Right lung (tissue), 5 donors: ENCODE data around the gene HSP90AB1. TPM values are rescaled to one million over a fixed set of nuclear protein-coding genes. Genes with fewer than 3 reads are reported as not detected.

ENCODE experiments used
- DNase-seq, 2 donors: peaks; one replicate each; pipeline ENCODE4 v3.0.0-alpha.2; 2013
- polyA plus RNA-seq, 5 donors: library from polyadenylated mRNA; unstranded; fragments of 120-200 nt; gene quantifications; one replicate each; pipeline versions ENCODE4 v1.2.1 to v1.2.3, GENCODE V29; 2013; ENCODE audit warnings: inconsistent platforms in 1 of 5, low replicate concordance in 1 of 5; ENCODE audit not compliant: insufficient read length in 5 of 5, insufficient read depth in 1 of 5

HSP90AB1 gene
- polyA plus RNA-seq, 5 donors: 1,058 to 1,493 (median 1,212) TPM

DNA sequence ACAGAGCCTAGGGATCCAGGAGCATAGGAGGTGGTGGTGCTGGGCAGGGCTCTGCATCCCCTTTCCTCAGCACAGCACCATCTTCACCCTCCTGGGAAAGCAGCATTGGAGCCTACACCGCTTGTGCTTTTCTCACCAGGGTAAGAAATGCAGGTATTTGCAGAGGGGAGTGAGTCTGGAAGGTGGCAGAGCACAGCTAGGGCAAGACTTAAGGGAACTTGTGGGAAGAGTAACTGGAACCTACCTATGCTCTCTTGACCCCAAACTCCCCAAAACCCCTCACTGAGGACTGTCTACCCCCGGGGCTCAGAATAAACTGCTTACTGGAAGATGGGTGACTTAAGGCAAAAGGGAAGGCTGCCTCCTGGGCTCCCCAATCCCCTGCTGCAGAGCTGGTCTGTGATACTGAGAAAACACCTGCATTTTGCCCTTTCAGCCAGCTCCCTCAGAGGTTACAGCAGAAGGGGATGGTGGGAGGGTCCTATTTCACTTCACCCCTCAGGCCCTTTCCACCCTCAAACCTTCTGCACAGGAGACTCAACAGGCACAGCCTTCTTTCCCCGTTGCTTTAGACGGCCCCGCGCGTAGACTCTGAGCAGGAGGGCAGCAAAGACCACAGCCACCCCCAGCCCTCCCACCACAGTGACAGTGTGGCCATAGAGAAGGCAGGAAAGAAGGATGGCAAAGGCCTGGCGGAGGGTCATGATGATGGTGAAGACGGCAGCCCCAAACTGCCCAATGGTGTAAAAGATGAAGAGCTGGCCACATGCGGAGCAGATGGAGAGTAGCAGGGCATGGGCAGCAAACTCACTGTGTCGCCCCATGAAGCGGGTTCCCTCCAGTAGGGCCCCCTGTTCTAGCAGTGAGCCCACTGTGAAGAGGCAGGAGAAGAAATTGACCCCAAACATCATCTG, 7.5 kb downstream of the HSP90AB1 start:
- no peak for DNase-seq

DNA sequence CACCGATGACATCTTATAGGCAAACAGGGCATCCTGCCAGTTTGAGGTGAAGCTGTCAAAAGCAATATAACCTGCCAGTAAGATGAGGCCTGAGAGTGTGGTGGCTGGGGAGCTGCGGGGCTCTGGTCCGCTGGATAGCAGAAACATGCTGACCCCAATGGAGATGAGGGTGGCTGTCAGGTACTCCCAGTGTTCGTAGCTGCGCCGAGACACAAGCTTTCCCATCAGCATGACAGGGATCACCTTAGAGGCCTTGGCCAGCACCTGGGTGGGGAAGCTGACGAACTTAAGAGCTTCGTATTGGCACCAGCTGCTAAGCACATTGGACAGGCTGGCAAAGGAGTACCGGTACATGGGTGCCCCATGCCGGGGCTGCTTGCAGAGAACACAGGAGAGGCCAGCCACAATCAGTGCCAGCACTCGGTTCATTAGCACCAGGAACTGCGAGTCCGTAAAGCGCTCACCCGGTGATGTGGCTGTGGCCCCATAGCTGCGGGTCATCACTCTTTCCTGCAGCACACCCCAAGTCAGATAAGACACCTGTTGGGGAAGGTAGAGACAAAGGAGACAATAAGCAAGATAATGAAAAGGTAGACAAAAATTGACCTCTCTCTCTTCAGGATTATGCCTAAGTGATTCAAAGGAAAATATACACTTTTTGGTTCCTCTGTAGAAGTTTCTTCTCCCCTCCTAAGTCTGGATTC, 8.4 kb downstream of the HSP90AB1 start:
- DNase-seq: no peak

DNA sequence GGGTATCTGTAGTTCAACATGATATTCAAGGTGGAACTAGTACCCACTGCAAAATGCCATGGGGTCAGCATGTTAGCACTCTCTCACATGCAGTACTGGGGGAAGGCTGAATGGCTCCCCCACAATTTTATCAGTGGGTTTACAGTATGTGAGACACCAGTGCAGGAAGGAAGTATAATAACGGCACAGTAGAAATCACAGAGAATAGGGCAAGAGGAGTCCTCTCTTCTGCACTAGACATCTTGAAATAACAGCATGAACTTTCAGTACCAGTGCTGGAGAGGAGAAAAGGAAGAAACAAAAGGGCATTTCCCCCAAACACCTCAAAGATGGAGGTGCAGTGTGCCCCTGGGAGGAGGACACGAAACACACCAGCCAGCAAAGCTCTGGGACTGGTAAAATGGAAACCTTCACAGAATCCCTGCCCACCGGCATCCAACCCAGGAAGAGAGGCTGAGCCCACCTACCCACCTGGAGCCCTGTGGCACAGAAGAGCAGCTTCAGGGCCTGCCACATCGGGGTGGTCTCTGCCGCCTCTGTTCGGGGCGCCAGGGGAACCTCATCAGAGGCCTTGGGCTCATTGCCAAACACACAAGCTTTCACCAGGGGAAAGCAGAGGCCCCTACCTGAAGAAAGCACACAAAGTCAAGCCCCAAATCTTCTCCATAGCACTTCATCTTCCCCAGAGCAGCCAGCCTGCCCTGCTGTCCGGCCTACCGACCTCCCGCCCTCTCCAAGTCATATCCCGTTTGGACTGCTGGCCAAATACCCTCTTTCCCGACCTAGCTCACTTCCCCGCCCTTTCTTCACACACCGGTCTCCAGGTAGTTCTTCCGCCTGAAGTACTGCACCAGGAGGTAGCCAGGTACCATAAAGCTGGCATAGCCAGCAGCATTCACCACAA, 9.2 kb downstream of the HSP90AB1 start:
- DNase-seq: no peak

DNA sequence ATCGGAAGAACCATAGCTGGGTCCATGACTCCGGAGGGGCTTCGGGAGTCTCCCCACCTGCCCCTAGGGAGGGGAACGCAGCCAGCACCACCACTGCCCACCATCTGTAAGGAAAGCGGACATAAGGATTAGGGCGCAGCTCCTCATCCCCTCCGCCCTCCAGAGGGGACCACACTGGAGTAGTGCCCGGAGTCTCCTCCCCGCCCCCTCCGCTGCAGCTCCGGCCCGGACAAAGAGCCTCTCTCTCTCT, 9.8 kb downstream of the HSP90AB1 start:
- no peak for DNase-seq

DNA sequence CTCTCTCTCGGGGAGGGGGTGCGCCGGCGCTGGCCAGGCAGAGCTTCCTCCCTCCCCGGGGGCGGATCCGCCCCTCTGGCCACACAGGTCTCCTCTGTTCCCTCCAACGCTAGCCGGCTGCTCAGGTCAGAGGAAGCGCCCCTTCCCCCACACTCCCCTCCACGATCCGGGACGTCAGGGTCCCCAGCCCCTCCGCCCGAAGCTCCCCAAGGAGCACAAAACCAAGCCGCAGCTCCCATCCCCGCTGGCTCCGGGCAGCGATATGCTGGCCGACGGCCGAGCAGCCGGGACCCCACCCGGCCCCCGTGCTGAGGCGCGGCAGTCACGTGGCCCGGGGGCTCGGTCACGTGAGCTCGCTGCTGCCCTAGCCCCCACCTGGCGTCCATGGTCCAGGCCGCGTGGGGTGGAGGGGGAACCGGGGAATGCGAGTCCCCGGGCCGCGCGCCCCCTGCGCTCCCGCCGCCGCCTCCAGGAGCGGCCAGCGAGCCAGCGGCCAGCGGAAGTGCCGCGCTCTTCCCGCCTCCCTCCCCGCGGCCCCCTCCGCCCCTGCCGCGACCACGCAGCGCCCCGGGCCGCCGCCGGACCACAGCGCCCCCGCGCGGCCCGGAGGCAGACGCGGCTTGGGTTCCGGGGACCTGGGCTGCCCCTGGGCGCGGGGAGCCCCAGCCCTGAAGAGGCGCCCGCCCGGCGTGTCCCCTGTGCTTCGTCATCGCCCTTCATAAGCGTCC, 10.3 kb downstream of the HSP90AB1 start, which contains the start of gene SLC35B2:
Gene SLC35B2, minus strand, starts transcription at position 504 of the 728 bp plus-strand sequence. Its CDS starts 118 bp downstream, at position 386.
- DNase-seq: peak; percentile 79 to 84

DNA sequence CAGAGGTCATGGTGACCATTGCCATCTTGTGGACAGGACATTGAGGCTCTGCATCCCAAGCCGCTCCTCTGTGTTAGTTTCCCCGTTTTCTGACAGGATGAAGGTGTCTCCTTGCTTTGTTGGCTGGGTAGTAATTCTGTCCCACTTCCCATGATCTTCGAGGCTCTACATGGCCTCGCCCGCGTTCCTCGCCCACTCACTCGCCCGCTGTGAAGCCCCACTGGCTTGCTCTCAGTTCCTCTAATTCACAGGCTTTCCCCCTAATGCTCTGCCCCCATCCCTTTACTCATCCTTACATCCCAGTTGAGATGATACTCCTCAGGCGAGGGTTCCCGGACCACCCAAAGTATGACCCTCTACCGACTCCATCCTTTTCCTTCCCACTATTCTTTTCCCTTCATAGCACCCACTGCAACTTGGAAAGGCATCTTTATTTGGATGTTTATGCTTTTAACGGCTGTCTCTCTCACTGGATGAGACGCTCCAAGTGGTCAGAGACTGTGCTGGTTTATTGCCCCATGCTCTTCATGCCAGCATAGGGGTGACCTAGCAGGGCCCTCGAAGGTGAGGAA, 10.9 kb downstream of the HSP90AB1 start:
- DNase-seq: no peak

DNA sequence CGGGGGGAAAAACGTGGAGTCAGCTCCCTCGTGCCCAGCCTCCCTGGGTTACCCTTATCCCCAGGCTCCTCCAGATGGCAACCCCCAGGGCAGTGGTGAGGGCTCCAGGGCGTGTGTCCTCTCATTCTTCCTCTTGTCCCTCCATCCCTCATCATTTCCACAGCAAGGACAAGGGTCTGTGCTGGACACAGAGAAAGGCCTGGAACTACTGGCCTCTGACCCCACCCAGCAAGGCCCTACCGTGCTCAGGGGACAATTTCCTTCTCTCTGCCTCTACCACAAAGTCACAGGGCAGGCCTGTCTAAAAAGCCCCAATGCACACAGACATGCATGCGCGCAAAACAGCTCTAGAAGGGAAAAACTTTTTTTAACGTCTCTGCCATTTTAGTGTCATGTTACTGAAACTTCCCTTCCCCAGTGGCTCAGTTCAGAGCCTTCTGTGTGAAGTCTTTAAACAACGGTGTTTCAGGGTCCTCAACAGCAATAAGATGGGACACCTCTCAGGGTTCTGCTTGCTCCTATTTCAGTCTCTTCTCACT, 11.5 kb downstream of the HSP90AB1 start:
- DNase-seq: no peak

DNA sequence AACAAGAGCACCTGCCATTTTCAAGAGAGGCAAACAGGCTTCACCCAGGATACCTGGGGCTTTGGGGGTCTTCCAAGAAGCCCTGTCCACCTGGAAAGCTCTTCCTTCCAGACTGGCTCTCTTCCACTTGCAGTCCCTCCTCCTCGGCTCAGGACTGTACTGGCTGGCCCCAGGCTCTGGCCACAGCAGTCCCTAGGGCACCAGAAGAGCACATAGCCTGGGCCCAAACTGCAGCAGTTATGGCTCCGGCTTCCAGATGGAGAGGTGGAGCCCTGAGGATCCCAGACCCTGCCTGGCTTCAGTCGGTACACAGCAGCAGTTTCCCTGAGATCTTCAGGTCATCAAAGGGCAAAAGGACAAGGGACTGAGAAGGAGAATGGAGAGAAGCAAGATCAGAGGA, 12.0 kb downstream of the HSP90AB1 start:
- DNase-seq: no peak

DNA sequence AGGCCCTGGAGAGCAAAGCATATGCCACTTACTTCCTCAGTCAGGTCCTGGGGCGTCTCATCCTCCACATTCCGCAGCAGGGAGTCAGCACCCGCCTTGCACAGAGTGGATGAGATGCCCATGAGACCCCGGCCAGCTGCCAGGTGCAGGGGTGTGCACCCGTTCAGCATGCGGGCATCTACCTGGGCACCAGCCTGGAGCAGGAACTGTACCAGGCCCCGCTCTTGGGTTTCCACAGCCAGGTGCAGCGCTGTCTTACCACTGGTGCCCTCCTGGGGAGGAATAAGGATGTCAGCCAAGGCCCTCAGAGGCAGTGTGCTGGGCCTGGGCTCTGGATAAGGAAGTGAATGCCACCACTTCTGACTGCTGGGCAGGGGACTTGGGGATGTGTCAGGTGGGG, 13.1 kb downstream of the HSP90AB1 start:
- no peak for DNase-seq

DNA sequence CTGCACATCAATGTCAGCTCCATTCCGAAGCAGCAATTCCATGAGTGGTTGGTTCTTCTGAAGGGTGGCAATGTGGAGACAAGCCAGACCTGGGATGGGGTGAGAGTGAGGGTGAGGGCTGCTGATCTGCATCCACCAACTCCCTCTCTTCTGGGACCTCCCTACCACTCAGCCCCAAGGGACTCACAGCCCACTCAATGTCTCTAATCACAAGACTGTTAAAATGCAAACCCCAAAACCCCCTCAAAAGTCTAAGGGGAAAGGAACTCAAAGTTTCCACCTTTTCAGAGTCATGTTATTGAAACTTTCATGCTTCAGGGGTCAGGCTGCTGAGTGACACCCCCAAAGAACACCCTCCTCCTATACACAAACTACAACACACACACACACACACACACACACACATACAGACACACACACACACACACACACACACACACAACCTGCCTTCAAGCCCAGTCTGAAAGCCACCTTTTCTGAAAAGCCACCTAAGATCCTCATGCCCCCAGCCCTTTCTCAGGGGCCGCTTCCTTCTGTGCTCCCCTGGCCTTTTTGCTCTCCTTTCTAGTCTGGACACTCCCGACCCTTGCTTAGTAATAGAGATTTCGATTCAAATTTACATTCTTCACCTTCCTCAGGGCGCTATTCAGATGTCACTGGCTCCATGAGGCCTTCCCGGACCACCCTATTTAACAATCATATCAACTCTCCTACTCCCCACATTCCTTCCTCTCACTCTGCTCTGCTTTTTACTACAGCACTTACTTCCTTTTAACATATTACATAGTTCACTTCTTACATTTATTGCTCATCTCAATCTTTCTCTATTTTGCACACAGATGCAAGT, 13.8 kb downstream of the HSP90AB1 start:
- DNase-seq: no peak

DNA sequence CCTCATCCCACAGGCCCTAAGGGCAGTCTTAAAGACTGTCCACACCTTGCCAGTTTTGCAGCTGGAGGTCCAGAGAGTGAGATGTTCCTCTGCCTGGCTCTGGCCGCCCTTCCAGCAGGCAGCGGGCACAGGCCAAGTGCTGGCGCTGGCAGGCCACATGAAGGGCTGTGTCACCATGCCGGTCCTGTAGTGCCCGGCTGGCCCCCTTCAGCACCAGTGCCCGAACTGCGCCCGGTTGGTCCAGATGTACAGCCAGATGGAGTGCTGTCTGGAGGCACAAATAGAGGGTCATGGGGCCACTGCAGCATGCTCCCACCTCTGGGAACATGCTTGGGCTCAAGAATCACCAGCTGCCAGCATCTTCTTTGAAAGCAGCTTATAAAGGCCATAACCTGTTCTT, 14.7 kb downstream of the HSP90AB1 start:
- no peak for DNase-seq

DNA sequence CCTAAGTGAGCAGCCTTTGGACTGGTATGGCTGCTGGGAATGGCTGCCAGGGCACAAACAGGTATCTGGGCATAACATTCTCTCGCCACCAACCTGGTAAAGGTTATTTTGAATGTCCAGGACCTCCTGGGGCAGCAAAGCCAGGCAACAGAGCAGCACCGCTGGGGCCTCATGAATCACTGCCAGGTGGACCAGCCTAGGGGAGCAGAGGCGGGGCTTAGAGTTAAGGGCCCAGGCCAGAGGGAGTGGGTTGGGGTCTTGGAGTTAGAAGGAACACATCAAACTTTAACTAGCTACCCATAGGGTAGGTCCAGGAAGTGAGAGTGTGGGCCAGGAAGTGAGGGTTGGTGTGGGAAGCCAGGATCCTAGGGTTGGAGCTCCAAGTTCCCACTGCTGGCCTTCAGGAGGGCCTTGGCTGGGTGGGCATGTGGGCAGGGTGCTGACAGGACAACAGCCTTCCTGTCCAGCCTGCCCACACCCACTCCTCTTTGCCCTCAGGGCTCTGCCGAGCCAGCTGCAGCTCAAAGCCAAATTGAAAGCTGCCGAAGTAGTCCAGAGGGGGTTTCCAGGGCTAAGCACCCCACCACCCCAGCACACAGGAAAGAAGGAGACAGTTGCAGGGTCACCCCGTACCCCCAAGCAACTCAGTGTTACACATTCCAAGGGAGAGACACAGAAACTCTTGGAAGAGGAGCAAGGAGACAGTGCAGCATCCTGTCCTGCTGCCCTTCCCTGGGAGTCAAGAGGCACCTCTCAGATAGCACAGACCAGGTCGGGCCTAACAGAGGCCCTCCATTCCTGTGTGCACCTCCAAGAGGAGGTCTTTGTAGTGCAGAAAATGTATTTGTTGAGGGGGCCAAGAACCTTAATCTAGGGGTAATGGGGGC, 15.8 kb downstream of the HSP90AB1 start:
- DNase-seq: no peak

DNA sequence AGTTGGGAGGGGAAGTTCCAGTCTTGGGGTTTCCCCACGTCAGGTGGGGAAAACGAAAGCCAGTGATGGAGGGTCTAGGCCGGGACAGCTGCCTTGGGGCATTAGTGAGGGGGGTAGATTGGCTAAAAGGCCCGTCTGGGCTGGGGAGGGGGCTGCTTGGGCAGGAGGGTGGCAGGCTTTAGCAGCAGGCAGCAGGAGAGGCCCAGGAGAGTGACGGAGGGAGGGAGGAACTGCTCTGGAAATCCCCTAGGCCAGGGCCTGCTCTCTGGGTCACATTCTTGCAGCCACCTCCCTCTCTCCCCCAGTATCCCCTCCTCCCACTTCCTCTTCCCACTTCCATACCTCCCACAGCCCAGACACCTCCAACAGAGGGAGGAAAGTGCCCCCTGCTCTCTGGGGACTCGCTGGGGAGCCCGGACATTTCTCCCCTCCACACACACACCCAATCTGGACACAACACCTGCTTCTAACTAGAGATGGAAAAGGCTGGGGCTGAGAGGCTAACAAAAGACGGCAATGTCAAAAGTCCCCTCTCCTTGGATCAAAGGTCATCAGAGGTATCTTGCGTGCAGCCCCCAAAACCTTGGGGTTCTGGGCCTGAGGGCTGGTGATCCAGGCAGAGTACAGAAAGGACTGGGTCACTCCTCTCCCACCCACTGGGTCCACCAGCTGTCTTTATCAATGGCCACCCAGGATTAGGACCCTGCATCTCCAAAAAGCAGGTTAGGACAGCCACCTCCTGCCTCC, 16.6 kb downstream of the HSP90AB1 start:
- DNase-seq: no peak

DNA sequence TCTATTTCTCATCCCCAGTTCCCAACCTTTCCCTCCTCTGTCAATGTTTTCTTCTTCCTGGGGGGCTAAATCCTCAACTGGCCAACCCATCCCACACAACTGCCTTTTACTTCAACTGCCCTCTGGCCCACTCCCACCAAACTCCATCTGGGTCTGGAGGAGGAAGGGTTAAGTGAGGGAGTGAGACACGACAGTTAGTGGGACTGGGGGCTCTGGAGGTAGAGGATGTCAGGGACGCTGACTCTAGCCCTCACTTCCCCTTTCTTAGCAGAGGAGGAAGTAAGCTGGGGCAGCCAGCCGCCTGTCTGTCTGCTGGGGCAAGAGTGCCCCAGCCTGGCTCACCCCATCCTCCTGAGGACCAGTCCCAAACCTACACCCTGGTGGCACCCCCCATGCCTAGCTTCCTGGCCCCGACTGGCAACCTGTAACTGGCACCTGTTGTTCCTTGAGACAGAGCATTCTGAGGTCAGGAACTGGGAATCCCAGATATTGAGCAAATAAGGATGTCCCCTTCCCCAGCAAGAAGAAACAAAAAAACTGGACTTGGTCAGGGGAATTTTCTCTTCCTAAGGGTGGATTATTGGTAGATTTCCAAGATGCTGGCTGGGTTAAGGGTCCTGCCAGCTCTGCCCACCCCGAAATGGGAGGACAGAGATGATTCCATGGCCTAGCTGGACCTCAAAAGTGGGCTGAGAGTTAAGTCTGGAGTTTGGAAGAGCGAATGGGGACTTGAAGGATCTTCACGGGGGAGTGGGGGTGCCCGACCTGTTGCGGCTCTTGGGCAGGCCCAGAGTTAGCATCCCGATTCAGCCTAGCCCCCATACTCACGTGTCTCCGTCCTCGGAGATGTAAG, 17.5 kb downstream of the HSP90AB1 start:
- no peak for DNase-seq

DNA sequence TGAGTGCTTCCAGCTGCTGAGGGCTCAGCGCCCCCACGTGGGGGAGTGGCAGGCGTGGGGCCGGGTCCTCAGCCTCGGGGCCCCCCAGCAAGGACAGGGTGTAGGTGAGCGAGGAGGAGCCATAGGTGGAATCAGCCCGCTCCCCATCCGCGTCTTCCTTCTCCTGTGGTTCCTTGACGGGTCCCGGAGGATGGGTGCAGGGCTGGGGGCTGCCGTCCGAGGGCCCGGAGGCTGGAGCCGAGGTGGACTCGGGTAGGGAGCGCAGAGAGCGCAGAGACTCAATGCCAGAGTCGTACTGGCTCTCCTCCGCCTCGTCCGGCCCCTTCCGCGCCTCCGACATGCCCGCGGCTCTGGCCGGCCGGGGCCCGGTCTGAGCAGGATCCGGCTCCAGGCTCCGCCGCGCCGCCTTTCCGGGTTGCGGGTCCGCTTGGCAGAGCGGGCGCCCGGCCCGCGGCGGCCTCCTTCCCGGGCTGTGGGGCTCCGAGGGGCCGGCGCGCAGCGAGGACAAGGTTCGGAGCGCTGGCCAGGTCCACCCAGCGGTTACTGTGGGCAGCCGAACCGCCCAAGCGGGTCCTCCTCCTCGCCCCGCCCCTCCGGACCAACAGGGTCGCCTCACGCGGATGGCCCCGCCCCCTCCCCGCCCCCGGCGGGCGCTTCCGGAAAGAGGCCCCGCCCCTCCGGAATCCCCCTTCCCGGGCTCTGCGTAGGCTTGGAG, 18.3 kb downstream of the HSP90AB1 start, which contains the start of gene NFKBIE:
Gene NFKBIE, minus strand, starts transcription at position 545 of the 715 bp plus-strand sequence. Its CDS starts 205 bp downstream, at position 340.
- peak; percentile 92 to 93 for DNase-seq

DNA sequence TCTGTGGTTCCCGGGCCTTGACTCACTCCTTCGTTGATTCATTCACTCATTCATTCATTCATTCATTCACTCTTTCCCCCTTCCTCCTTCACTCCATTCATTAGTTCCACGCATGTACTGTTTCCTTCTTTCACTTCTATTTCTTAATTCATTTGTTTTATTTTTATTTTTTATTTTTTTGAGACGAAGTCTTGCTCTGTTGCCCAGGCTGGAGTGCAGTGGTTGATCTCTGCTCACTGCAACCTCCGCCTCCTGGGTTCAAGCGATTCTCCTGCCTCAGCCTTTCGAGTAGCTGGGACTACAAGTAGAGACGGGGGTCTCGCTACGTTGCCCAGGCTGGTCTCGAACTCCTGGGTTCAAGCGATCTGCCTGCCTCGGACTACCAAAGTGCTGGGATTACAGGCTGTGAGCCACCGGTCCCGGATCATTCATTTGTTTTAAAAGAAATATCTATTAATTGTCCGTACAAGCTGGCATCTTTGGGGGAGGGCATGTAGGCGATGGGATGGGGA, 18.9 kb downstream of the HSP90AB1 start:
- no peak for DNase-seq
